Activated gamma-delta T cell treated with anti-CD3 and anti-CD28 coated beads, Interleukin-2, amount 50 U/mL, for 16 hours (primary cell): ENCODE measurements around the gene CIB1.
"Not testable (repeated sequence)": the region's sequence is repeated elsewhere in the genome, so short reads cannot be mapped to it uniquely, and the experiment has no call there.

Experiments
- DNase-seq: peaks from one replicate; pipeline ENCODE4 v3.0.0-alpha.2; 2020; ENCODE audit warnings: low read depth

Gene CIB1

GRCh38 chr15:90192961-90193786 lies 40.6 kb downstream of the CIB1 start:
- DNase-seq: no peak

DNA sequence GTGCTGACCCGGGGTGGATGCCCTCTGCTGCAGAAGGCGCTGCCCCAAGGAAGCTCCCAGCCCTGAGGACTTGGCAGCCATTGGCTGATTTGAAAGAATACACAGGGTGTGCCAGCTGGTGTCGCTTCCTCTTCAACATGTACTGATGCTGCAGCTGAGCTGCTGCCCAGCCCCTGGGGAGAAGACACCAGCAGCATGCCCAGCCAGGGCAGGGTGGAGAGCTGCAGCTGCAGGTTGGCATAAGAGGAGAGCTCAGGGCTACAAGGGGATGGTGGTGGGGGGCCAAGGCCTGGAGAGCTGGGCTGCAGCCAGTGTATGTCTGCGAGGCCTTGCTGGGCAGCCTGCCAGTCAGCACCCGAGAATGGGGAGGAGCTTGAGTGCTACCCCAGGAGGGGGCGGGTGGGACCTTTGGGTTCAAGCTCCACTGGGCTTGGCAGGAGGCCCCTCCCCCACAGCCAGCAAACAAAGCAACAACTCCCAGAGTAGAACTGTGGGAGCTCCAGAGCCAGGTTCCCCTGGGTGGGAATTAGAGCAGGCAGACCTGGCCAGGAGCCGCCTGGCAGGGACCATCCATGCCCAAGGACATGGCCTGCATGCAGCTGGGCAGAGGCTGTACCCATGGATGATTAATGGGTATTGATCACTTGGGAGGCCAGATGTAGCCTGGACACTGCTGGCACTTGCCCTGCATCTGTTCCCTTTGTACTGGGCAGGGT lies 41.8 kb downstream of the CIB1 start:
- DNase-seq: no peak

GRCh38 chr15:90191344-90191687 lies 42.4 kb downstream of the CIB1 start:
- no peak for DNase-seq

DNA sequence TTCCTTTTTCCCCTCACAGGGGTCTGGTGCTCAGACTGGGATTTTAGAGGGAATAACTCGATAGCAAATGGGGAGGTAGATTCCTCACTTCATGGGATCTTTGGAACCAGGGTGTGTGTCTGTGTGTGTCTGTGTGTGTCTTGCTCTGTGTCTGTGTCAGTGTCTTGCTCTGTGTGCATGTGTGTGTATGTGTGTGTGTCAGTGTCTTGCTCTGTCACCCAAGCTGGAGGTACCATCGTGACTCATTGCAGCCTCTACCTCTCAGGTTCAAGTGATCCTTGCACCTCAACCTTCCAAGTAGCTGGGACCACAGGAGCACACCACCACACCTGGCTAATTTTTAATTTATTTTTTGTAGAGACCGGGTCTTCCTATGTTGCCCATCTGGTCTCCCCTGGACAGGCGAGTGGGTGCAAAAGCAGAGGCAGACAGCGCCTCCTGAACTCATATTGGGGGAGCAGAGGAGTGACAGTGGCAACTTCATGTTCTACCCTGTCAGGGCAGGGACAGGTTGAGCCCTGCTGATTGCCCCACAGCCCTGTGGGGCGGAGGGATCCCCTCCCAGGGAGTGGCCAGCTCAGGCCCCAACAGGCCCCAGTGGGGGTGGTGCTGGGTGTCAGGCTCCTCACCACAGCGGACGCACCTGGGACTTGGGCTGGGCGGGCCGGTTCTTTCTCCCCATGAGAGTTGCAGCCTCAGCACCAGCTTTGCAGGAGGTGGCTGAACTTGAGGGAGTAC lies 43.0 kb downstream of the CIB1 start:
- DNase-seq: no peak

- DNase-seq: no peak
These were observed 43.8 kb downstream of the CIB1 start for GRCh38 chr15:90189781-90190467.

- DNase-seq: no peak
These were observed 44.6 kb downstream of the CIB1 start for GRCh38 chr15:90188914-90189748.

DNA sequence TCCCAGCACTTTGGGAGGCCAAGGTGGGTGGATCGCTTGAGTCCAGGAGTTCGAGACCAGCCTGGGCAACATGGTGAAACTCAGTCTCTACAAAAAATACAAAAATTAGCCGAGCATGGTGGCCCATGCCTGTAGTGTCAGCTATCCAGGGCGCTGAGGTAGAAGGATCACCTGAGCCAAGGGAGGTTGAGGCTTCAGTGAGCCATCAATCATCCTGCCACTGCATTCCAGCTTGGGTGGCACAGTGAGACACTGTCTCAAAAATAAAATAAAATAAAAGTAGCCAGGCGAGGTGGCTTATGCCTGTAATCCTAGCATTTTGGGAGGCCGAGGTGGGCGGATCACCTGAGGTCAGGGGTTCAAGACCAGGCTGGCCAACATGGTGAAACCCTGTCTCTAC lies 45.7 kb downstream of the CIB1 start:
- DNase-seq: not testable (repeated sequence)

DNA sequence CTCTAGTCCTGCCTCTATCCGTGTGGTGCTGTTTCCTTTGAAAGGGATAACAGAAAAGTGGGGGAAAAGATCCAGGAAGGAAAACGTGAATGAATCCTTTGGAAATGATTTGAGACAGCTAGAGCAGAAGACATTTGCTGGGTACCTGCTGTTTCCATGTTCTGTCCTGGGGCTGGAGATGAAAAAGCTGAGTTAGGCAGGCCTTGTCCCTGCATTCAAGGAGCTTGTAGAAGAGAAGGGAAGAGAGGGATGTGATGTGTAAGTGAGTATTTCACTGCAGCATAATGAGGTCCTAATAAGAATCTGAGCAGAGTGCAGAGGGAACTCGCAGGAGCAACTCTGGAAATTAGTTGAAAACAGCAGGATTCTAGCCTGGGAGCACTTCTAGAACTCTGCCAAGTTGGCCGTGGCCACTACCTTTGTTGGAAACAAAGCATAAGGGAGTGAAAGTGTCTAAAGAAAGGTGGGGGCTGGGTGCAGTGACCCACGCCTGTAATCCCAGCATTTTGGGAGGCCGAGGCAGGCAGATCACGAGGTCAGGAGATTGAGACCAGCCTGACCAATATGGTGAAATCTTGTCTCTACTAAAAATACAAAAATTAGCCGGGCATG lies 46.4 kb downstream of the CIB1 start:
- DNase-seq: no peak

DNA sequence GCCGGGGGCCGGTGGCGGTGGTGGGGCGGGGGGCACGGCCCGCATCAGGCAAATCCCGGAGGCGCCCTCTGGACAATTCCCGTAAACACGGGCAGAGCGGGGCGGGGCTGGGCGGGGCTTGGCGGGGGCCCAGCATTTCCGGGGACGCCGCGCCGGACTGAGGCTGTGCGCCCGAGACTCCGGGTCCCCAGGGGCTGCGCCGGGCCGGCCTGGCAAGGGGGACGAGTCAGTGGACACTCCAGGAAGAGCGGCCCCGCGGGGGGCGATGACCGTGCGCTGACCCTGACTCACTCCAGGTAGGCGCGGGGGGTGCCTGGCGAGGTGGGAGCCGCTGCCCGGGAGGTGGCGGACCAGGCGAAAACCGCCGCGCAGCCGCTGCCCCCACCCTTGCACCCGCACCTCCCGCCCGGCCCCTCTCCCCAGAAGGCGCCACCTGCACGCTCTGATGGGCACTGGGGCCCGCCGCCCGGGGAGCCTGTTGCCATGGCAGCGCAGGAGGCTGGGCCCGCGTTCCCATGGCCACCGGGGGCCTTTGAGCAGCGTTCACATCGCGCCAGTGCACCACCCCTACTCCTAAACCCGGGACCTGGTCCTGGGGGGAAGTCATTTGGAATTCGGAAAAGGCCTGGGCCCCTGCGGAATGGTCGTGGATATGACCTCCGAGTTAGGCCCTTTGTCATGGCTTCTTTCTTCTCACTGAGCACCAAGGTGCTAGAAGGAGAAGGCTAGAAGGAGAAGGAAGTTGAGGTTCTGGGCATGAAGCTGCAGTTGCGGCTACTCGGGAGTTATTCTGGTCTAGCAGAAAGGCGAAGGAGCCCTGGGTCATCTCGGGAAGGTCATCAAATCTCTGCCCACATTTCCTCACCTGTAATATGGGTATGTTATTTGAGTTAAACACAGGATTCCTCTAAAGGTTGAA lies 48.7 kb downstream of the CIB1 start:
- DNase-seq: peak; percentile 20

DNA sequence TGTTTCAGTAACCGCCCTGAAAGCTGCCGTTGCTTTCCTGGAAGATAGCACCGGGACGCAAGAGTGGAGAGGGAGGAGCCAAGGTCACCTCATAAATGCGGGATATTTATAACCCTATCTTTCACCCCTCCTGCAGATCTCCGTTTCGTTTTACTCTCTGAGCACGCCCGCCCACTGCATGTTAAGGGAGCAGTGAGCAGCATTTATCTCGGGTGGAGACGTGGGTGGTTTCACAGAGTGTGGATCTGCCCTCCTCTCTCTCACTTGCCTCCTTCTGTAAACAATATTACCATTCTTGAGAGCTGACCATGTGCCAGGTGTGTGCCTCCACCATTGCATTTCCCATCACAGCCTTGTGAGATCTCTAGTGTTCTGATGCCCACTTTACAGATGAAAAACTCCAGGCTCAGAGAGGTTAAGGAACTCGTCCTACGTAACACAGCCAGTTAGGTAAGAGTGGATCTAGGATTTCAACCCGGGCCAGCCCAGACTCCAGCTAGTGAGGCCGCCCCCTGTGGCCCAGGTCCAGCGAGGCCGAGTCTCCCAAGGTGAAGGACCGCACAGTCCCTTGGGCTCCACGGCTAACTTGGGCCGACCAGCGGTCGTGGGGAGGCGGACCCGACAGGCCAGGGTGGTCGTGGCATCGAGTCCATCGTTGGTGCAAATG lies 49.5 kb downstream of the CIB1 start:
- DNase-seq: no peak

- no peak for DNase-seq
These were observed 52.0 kb downstream of the CIB1 start for GRCh38 chr15:90181776-90182175.
